SU-DHL-6 (cell line): ENCODE data around the gene PROK1.
"Not testable (repeated sequence)": the region's sequence is repeated elsewhere in the genome, so short reads cannot be mapped to it uniquely, and the experiment has no call there.

Experiments
- H2AFZ ChIP-seq: fragments of 200-600 bp; sonication (generic); 2 replicates; pipeline ENCODE4 v1.6.1; 2014; ENCODE audit warnings: low read depth, mild to moderate bottlenecking, moderate library complexity, mixed read lengths, antibody characterized with exemption, low read length; ENCODE audit not compliant: severe bottlenecking
- H3F3A ChIP-seq: fragments of 200-600 bp; shearing (Covaris generic); 2 replicates; pipeline ENCODE4 v1.6.0; 2016; ENCODE audit warnings: antibody characterized with exemption, mild to moderate bottlenecking; ENCODE audit not compliant: insufficient read depth
- H3K27ac ChIP-seq: fragments of 200-600 bp; sonication (generic); 2 replicates; pipeline ENCODE4 v1.5.1; 2016; ENCODE audit warnings: low read depth, mild to moderate bottlenecking, low read length, moderate library complexity, mixed read lengths
- H3K27me3 ChIP-seq: fragments of 200-600 bp; sonication (generic), shearing (Covaris generic); 2 replicates; pipeline ENCODE4 v1.6.0; 2014; ENCODE audit warnings: mild to moderate bottlenecking, low read length
- H3K36me3 ChIP-seq: fragments of 200-600 bp; sonication (generic); 2 replicates; pipeline ENCODE4 v1.6.1; 2014; ENCODE audit warnings: mild to moderate bottlenecking, low read length, mixed read lengths
- H3K4me2 ChIP-seq: fragments of 300-600, 200-600 bp; shearing (Covaris generic), sonication (generic); 2 replicates; pipeline ENCODE4 v1.6.0; 2014; ENCODE audit warnings: low read length, low read depth, mild to moderate bottlenecking; ENCODE audit not compliant: poor library complexity, severe bottlenecking
- H3K4me3 ChIP-seq: fragments of 200-600 bp; sonication (generic); 2 replicates; pipeline ENCODE4 v1.5.1; 2014; ENCODE audit warnings: antibody characterized with exemption, low read length, mild to moderate bottlenecking, mixed read lengths; ENCODE audit not compliant: insufficient read depth, poor library complexity, severe bottlenecking
- H3K79me2 ChIP-seq: fragments of 200-600 bp; sonication (generic); 2 replicates; pipeline ENCODE4 v1.6.1; 2014; ENCODE audit warnings: mild to moderate bottlenecking, low read length, moderate library complexity; ENCODE audit not compliant: insufficient read depth
- H3K9ac ChIP-seq: fragments of 200-600 bp; sonication (generic); 2 replicates; pipeline ENCODE4 v1.7.0; 2014; ENCODE audit warnings: mild to moderate bottlenecking, low read length
- H3K9me2 ChIP-seq: fragments of 200-600 bp; sonication (generic); replicated peaks from 2 replicates; pipeline ENCODE4 v1.6.1; 2014; ENCODE audit warnings: low read length; ENCODE audit not compliant: insufficient read depth
- H3K9me3 ChIP-seq: fragments of 200-600 bp; sonication (generic); 2 replicates; pipeline ENCODE4 v1.6.1; 2014; ENCODE audit warnings: low read length, mixed read lengths; ENCODE audit not compliant: insufficient read depth
- H4K20me1 ChIP-seq: fragments of 200-600 bp; sonication (generic); 2 replicates; pipeline ENCODE4 v1.6.1; 2014; ENCODE audit warnings: low read depth, mild to moderate bottlenecking, antibody characterized with exemption, low read length, moderate library complexity, mixed read lengths
- CTCF ChIP-seq: fragments of 200-600 bp; sonication (generic); IDR thresholded peaks from one replicate; pipeline ENCODE4 v1.5.1; 2017; ENCODE audit warnings: antibody characterized with exemption, mild to moderate bottlenecking, low read length, moderate library complexity; ENCODE audit not compliant: insufficient read depth, poor library complexity, severe bottlenecking
- EZH2phosphoT487 ChIP-seq: fragments of 200-600 bp; sonication (generic), shearing (Covaris generic); conservative IDR thresholded peaks from 2 replicates; pipeline ENCODE4 v1.6.1; 2018; ENCODE audit warnings: mild to moderate bottlenecking, antibody characterized with exemption, low read length, moderate library complexity, mixed read lengths

The PROK1 gene

GRCh38 chr1:110450929-110451328 lies at the start of gene PROK1:
TSS of gene PROK1 (plus strand) at chr1:110451149. CDS start at chr1:110451217, 68 bp downstream.
- H4K20me1 ChIP-seq = no peaks in the 10 kb centered on the region
- no peak for TF ChIP-seq EZH2phosphoT487
- TF ChIP-seq CTCF = no peak
- H3K36me3 ChIP-seq = no peaks in the 10 kb centered on the region
- no peaks in the 10 kb centered on the region for H3K9me3 ChIP-seq
- H3K9me2 ChIP-seq = no peaks in the 10 kb centered on the region
- no peak within 1 kb of the TSS for H3K4me2 ChIP-seq
- no peak within 1 kb of the TSS for H2AFZ ChIP-seq
- no peak within 1 kb of the TSS for H3K27ac ChIP-seq
- no peak within 1 kb of the TSS for H3K4me3 ChIP-seq
- H3F3A ChIP-seq = no peaks in the 10 kb centered on the region
- H3K79me2 ChIP-seq = no peaks in the 10 kb centered on the region
- no peak within 1 kb of the TSS for H3K9ac ChIP-seq
- H3K27me3 ChIP-seq = no peaks in the 10 kb centered on the region

GRCh38 chr1:110403805-110404204 lies 47.1 kb upstream of the PROK1 start:
- H3K4me3 ChIP-seq = no peak overlapping the region
- H3K36me3 ChIP-seq = peaks cover 22% of the 10 kb centered on the region; the same call in 1 of the 2 replicates
- H3K4me2 ChIP-seq = no peak overlapping the region
- H3F3A ChIP-seq = peaks cover 13% of the 10 kb centered on the region; the same call in 1 of the 2 replicates
- H3K9ac ChIP-seq = no peak overlapping the region
- TF ChIP-seq CTCF (no peak), EZH2phosphoT487 (no peak)
- H3K9me3 ChIP-seq = no peaks in the 10 kb centered on the region
- H3K9me2 ChIP-seq = no peaks in the 10 kb centered on the region
- no peaks in the 10 kb centered on the region for H4K20me1 ChIP-seq
- no peaks in the 10 kb centered on the region for H3K27me3 ChIP-seq
- no peak overlapping the region for H2AFZ ChIP-seq
- peaks cover 17% of the 10 kb centered on the region for H3K79me2 ChIP-seq
- no peak overlapping the region for H3K27ac ChIP-seq

- Histone ChIP-seq H3K9me3 (no peaks in the 10 kb centered on the region), H3K9ac (no peak overlapping the region), H3K27me3 (no peaks in the 10 kb centered on the region), H2AFZ (no peak overlapping the region), H3K36me3 (peaks cover 22% of the 10 kb centered on the region; the same call in 1 of the 2 replicates), H4K20me1 (no peaks in the 10 kb centered on the region), H3K9me2 (no peaks in the 10 kb centered on the region), H3K4me3 (no peak overlapping the region), H3K27ac (no peak overlapping the region), H3K79me2 (peaks cover 17% of the 10 kb centered on the region), H3F3A (peaks cover 13% of the 10 kb centered on the region; the same call in 1 of the 2 replicates), H3K4me2 (no peak overlapping the region)
- TF ChIP-seq CTCF = no peak
- no peak for TF ChIP-seq EZH2phosphoT487
These were observed 46.5 kb upstream of the PROK1 start for GRCh38 chr1:110404401-110404800.

GRCh38 chr1:110406407-110406806 lies 44.5 kb upstream of the PROK1 start:
- Histone ChIP-seq H3K79me2 (peaks cover 17% of the 10 kb centered on the region), H3F3A (peaks cover 13% of the 10 kb centered on the region; the same call in 1 of the 2 replicates), H3K4me2 (peak overlapping the region; percentile 93), H3K36me3 (peaks cover 12% of the 10 kb centered on the region; the same call in 1 of the 2 replicates), H3K27ac (peak overlapping the region; percentile 33; the same call in 1 of the 2 replicates), H3K9ac (peak overlapping the region; percentile 72), H3K4me3 (peak overlapping the region; percentile 88)
- not testable (repeated sequence) for H3K9me2 ChIP-seq, H3K9me3 ChIP-seq, H4K20me1 ChIP-seq, H2AFZ ChIP-seq, H3K27me3 ChIP-seq
